Astrocyte of the spinal cord (primary cell): ENCODE data around the gene HPCAL1.

Source experiments
- DNase-seq: peaks from one replicate; pipeline ENCODE4 v3.0.0; 2011; ENCODE audit warnings: low read depth, low spot score
- H3K4me3 ChIP-seq: 2 replicates; pipeline ENCODE4 v1.5.1; 2011; ENCODE audit warnings: low read depth, mild to moderate bottlenecking, low read length, moderate library complexity
- in situ Hi-C: cut with HindIII; loops from 2 replicates; pipeline ENCODE4 v1.10.0; 2017; ENCODE audit warnings: low sequenced_read_pairs
- TF ChIP-seq, protein P1 (sequence below): IDR thresholded peaks from 2 replicates; pipeline ENCODE4 v1.5.1; 2012; ENCODE audit warnings: low read depth, mild to moderate bottlenecking, low read length, inconsistent platforms

HPCAL1 gene

DNA sequence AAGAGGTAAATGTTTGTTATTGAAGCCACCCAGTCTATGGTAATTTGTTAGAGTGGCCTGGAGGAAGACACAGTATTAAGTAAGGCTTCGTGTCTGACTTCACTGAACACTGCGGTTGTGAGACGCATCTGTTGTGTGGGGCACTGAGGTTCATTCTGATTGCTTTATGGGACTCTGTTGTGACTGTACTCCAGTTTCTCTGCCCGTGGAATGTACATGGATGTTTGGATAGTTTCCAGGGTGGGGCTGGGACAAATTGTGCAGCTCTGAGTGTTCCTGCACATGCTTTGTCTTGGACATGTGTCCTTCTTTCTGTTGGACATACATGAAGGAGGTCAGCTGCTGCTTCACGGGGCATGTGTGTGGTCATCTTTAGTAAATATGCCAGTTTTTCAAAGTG, 86.9 kb downstream of the HPCAL1 start:
- TF ChIP-seq, protein P1, sequence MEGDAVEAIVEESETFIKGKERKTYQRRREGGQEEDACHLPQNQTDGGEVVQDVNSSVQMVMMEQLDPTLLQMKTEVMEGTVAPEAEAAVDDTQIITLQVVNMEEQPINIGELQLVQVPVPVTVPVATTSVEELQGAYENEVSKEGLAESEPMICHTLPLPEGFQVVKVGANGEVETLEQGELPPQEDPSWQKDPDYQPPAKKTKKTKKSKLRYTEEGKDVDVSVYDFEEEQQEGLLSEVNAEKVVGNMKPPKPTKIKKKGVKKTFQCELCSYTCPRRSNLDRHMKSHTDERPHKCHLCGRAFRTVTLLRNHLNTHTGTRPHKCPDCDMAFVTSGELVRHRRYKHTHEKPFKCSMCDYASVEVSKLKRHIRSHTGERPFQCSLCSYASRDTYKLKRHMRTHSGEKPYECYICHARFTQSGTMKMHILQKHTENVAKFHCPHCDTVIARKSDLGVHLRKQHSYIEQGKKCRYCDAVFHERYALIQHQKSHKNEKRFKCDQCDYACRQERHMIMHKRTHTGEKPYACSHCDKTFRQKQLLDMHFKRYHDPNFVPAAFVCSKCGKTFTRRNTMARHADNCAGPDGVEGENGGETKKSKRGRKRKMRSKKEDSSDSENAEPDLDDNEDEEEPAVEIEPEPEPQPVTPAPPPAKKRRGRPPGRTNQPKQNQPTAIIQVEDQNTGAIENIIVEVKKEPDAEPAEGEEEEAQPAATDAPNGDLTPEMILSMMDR, result no peak
- no peak overlapping the region for H3K4me3 ChIP-seq
- DNase-seq, result no peak
- in situ Hi-C loops, result no loop called here

- TF ChIP-seq, protein P1, result no peak
- no peak for DNase-seq
- in situ Hi-C loops, result no loop called here
- no peak overlapping the region for H3K4me3 ChIP-seq
Measured at GRCh38 chr2:10390369-10390801, 87.7 kb downstream of the HPCAL1 start.

DNA sequence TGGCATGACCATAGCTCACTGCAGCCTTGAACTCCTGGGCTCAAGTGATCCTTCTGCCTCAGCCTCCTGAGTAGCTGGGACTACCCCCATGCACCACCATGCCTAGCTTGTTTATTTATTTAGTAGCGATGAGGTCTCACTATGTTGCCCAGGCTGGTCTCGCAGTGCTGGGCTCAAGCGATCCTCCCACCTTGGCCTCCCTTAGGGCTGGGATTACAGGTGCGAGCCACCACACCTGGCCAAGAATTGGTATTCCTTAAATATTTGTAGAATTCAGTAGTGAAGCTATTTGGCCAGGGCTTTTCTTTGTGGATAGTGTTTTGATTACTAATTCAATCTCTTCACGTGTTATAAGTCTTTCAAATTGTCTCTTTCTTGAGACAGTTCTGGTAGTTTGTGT, 89.4 kb downstream of the HPCAL1 start:
- TF ChIP-seq, protein P1, result no peak
- H3K4me3 ChIP-seq, result no peak overlapping the region
- in situ Hi-C loops, result no loop called here
- DNase-seq, result no peak

- in situ Hi-C loops, result no loop called here
- no peak overlapping the region for H3K4me3 ChIP-seq
- no peak for DNase-seq
Measured at GRCh38 chr2:10392548-10392947, 89.8 kb downstream of the HPCAL1 start.

DNA sequence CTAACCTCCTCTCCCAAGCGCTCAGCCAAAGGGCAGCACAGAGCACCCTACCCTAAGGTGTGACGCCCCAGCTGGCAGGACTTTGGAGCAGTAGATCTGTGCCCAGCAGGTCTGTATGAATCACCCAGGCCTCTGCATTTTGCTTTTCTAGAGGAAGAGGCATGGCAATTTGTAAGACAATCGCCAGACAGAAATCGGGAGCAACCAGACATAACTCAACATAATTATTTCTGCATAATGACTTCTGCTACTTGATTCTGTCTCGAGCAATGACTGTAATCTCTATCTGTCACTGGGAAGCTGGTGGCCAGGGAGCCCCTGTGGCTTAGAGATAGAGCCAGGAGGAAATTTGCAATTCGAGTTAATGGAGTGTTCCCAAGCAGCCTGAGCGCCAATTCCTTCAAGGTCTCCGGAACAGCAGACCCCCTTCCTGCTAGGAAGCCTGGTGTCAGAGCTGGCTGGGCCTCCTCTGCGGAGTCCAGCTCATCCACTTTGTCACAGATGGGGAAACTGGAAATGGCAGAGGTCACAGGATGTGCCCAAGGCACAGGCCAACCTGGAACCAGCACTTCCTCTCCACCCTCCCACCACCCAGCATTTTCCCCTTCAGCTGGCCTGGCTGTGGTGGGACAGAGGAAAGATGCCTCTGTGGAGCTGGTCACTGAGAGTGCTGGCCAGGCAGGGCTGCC, 90.4 kb downstream of the HPCAL1 start:
- TF ChIP-seq, protein P1, result no peak
- in situ Hi-C loops, result no loop called here
- H3K4me3 ChIP-seq, result no peak overlapping the region
- DNase-seq, result no peak

More at GRCh38 chr2:10392548-10392947, 89.8 kb downstream of the HPCAL1 start:
- TF ChIP-seq, protein P1, result no peak

DNA sequence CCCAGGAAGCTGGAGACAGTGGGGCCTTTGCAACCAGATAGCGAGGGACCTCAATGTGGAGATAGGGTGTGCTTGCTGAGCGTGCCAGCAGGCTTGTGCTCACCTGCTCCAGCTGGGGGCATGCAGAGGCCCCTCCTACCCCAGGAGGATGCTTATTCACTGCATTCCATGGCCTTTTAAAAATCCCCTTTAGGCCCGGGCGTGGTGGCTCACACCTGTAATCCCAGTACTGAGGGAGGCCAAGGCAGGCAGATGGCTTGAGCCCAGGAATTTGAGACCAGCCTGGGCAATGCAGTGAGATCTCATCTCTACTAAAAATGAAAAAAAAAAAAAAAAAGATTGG, 90.9 kb downstream of the HPCAL1 start:
- in situ Hi-C loops, result no loop called here
- TF ChIP-seq, protein P1, result no peak
- no peak for DNase-seq
- no peak overlapping the region for H3K4me3 ChIP-seq
